Measurements from ENCODE around the gene LRRTM2. TPM values are rescaled to one million over a fixed set of nuclear protein-coding genes. Genes with fewer than 3 reads are reported as not detected.

Gene LRRTM2
- total and polyA plus RNA-seq, 4 donors: 0.08 to 0.71 (median 0.24) TPM; not detected in 1

DNA sequence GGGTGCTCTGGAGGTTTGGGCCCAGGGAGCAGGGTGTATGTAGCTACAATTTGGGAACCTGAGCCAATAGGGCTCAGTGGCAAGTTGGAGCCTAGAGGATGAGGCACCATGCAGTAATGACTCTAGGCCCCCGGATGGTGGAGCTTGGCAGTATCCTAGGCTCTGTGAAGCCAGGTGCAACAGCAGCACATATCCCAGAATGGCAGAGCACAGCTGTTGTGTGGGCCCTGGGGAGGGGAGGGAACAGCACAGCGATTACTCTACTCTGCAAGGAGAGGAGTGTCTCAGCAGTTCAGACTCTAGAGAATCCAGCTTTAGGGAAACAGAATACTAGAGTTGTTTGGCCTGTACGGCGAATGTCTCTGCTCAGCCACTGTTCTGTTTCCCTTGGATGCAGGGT, 56.1 kb downstream of the LRRTM2 start:
- WGBS: 97% methylated on average over 4 of the region's 4 CpGs
- H3K4me3 ChIP-seq (ENCODE audit: low read depth in 1 of 3, low read length in 3 of 3): no peak overlapping the region

More for the DNA sequence above, 56.1 kb downstream of the LRRTM2 start:
- peaks cover 0 to 4% (median 0%) of the 10 kb centered on the region in 4 donors for H3K4me1 ChIP-seq (ENCODE audit: control insufficient read depth in 4 of 4, insufficient read depth in 4 of 4, low read length in 3 of 4)
- H3K27ac ChIP-seq (ENCODE audit: low read depth in 1 of 2, low read length in 2 of 2): no peak overlapping the region
- TF ChIP-seq, protein P1, sequence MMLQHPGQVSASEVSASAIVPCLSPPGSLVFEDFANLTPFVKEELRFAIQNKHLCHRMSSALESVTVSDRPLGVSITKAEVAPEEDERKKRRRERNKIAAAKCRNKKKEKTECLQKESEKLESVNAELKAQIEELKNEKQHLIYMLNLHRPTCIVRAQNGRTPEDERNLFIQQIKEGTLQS (IDR thresholded peaks at IDR 0.05): no peak
- TF ChIP-seq RAD21 (IDR thresholded peaks at IDR 0.05): no peak
- TF ChIP-seq, protein P2, sequence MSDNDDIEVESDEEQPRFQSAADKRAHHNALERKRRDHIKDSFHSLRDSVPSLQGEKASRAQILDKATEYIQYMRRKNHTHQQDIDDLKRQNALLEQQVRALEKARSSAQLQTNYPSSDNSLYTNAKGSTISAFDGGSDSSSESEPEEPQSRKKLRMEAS (IDR thresholded peaks at IDR 0.05): no peak
- H3K9me3 ChIP-seq (ENCODE audit: control insufficient read depth in 4 of 4, low read length in 3 of 4): no peaks in the 10 kb centered on the region
- H3K36me3 ChIP-seq (ENCODE audit: control insufficient read depth in 4 of 4, insufficient read depth in 3 of 4, low read depth in 1 of 4, low read length in 3 of 4): peaks cover 0 to 4% (median 2%) of the 10 kb centered on the region in 4 donors
- H3K9ac ChIP-seq (ENCODE audit: low read depth in 1 of 2, low read length in 2 of 2): no peak overlapping the region
- H3K27me3 ChIP-seq (ENCODE audit: control insufficient read depth in 4 of 4, insufficient read depth in 4 of 4, low read length in 3 of 4): no peaks in the 10 kb centered on the region
- DNase-seq (ENCODE audit: low spot score): no peak

Other genes with a start within 250 kb of the LRRTM2 start
- 100 to 1,000 TPM; 141 to 150 TPM for gene CTNNA1, start 121.9 kb downstream of the LRRTM2 start, total RNA-seq
- 10 to 100 TPM; 39.9 to 64.4 TPM for gene CTNNA1, start 121.9 kb downstream of the LRRTM2 start, polyA plus RNA-seq

All from liver (tissue), 9 donors.